ENCODE data around the gene RAX2. TPM values are rescaled to one million over a fixed set of nuclear protein-coding genes. Genes with fewer than 3 reads are reported as not detected.

The RAX2 gene
- total RNA-seq, 1 experiment from 2014 or later: not detected

DNA sequence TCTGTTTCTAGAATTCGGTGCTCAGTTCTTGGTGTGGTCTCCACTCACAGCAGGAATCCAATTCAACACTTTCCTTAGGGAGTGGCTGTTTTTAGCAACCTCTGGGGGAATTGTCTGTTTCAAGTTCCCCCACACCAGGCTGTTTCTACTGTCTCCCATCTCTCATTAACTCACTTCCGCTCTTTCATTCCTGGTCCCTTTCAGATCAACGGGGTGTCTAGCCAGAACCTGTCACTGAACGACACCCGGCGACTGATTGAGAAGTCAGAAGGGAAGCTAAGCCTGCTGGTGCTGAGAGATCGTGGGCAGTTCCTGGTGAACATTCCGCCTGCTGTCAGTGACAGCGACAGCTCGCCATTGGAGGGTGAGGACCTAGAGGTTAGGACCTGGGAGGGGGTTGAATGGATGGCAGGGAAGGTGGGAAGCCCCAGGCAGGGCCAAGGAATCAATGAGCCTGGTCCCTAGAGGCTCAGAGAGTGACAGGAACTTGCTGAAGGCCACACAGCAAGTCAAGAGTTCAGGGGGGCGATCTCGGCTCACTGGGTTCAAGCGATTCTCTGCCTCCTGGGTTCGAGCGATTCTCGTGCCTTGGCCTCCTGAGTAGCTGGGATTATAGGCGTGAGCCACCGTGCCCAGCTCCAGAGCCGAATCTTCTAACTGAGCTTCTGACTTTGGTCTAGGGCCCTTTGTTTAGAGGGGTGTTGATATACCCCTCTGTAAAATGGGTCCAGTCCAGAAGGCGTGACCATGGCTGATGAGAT, 38.3 kb downstream of the RAX2 start:
- no peak for DNase-seq (ENCODE audit: low read depth)

DNA sequence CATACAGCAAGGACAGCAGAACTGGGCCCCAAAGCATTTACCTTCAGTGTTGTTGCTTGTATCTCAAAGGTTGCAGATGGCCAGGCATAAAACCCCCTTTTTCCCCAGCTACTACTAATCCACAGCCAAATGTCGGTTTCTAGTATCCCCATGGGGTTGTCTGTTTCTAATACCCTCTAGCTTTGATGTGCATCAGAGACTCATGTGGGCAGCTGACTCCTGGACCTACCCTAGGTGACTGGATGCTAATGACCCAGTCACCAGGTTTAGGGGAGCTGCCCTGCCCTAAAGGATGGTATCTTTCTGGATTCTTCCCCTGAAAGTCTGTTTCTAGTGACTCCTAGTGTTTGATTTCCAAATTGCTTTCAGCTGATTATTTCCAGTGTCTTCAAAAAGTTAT, 39.9 kb downstream of the RAX2 start:
- no peak for DNase-seq (ENCODE audit: low read depth)

DNA sequence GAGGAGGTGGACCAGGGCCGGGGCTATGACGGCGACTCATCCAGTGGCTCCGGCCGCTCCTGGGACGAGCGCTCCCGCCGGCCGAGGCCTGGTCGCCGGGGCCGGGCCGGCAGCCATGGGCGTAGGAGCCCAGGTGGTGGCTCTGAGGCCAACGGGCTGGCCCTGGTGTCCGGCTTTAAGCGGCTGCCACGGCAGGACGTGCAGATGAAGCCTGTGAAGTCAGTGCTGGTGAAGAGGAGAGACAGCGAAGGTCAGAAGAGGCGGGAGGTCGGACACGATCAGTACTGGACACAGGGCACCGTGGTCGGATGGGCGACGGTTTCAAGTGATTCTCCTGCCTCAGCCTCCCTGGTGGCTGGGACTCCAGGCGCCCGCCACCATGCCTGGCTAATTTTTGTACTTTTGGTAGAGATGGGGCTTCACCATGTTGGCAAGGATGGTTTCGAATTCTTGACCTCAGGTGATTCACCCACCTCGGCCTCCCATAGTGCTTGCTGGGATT, 41.5 kb downstream of the RAX2 start:
- no peak for DNase-seq (ENCODE audit: low read depth)

DNA sequence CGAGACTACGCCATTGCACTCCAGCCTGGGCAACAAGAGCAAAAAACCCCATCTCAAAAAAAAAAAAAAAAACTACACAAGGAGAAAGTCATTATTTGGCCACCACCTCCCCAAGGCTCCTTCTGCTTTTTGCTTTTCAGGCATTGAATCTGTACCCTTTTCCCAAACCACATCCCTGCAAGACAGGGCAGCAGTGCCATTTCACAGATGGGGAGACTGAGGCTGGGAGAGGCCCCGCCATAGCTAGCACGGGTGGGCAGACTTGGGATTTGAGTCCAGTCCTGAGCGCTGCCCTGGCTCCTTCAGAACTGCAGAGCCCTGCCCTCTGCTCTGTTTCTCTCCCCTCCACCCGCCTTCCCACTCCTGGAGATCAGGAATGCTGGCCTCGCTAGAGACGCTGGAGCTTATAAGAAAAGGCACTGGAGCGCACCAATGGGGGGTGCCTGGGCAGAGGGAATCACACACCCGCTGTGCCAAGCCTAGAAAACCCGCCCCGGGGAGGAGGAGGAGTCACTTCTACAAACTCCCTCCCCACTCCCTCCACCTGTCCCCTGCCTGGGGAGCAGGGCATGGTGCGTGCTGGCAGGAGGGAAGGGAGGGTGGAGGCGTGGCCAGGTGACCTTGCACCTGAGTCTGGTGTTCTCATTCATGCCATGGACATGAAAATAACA, 46.3 kb downstream of the RAX2 start:
- DNase-seq (ENCODE audit: low read depth): no peak

DNA sequence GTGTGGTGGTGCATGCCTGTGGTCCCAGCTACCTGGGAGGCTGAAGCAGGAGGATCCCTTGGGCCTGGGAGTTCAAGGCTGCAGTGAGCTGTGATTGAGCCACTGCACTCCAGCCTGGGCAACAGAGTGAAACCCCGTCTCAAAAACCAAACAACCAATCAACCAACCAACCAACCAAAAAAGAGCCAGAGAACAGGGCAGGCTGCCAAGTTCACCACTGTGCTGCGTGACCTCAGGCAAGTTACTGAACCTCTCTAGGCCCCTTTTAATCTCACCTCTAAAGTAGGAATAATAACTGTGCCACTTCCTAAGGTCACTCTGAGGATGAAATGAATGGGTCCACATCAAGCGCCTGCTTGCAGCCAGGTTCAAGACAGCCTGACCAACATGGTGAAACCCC, 46.9 kb downstream of the RAX2 start:
- DNase-seq (ENCODE audit: low read depth): no peak

DNA sequence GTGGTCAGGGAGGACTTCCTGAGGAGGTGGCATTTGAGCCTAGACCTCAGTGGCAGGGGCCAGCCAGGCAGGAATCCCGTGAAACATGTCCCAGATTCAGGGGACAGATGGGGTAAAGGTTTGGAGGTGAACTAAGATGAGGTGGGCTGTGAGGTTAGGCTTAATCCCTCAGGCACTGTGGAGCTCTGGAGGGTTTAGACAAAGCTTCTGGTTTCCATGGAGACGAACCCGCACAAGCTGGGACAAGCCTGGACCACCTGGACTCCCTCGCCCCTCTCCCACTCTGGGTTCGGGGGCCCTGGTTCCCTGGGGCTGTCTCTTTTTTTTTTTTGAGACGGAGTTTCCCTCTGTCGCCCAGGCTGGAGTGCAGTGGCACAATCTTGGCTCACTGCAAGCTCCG, 48.1 kb downstream of the RAX2 start:
- no peak for DNase-seq (ENCODE audit: low read depth)

DNA sequence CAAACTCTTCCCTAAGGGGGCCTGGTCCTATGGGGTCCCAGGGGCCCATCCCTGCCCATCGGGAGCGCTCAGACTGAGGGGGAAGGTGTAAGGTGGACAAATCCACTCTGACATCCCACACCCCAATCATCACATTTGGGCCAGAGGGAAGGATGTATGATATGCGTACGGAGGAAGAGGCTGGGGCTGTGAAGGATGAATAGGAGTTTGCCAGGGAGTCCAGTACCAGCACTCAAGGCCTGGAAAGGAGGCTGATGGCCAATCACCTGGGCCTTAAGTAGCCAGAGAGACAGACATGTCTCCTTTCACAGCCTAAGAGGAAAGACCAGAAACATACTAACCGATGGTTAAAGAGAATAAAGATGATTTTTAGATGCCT, 48.9 kb downstream of the RAX2 start:
- DNase-seq (ENCODE audit: low read depth): no peak

DNA sequence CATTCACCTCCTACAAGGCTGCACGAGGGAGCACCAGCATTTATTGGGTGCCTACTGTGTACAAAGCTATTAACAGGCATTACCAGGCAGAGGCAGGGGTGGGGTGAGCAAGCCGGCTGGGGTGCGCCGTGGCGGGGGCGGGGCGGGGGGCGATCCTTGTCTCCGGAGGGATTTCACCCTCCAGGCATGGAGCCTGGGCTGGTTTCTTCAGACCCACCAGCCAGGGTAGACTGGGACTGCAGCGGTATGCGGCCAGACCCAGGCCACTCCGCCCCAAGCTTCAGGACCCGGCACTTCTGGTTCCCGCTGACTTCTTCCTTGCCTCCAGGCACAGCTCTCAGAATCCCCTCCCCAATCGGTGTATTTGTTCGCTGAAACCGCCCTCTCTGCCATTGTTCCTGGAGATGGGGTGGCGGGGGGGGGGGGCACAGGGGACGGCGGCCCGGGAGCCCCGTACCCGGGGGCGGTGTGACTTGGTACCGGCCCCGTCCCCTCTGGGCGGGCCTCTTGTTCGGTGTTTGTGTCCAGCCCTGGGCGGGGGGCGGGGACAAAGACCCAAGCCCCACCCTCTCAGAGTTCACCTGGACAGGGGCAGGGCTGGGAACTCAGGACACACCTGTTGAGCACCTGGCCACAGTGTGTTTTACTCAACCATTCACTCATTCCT, 49.5 kb downstream of the RAX2 start:
- DNase-seq (ENCODE audit: low read depth): no peak

DNA sequence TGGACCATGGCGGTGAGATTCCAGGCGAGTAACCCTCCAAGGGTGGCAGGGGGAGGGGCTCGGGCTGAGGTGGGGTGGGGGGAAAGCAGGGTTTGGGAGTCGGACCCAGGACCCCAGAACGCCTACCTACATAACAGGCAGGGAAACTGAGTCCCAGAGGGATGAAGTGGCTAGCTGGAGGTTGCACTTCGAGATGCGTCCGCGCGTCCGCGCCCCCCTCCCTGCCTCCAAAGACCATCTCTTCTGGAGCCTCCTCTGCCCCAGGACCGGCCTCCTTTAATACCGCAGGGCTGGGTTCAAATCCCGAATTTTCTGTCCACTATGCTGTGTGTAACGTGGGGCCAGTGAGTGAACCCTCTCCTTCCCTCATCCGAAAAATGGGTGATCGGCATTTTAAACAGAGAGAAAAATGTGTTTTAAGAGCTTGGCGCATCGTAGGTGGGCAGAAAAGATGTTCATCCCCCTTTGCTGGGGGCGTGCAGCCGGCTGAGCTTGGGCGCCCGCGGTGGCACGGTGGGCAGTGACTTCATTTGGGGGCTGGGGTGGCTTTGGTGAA, 50.1 kb downstream of the RAX2 start:
- DNase-seq (ENCODE audit: low read depth): no peak

DNA sequence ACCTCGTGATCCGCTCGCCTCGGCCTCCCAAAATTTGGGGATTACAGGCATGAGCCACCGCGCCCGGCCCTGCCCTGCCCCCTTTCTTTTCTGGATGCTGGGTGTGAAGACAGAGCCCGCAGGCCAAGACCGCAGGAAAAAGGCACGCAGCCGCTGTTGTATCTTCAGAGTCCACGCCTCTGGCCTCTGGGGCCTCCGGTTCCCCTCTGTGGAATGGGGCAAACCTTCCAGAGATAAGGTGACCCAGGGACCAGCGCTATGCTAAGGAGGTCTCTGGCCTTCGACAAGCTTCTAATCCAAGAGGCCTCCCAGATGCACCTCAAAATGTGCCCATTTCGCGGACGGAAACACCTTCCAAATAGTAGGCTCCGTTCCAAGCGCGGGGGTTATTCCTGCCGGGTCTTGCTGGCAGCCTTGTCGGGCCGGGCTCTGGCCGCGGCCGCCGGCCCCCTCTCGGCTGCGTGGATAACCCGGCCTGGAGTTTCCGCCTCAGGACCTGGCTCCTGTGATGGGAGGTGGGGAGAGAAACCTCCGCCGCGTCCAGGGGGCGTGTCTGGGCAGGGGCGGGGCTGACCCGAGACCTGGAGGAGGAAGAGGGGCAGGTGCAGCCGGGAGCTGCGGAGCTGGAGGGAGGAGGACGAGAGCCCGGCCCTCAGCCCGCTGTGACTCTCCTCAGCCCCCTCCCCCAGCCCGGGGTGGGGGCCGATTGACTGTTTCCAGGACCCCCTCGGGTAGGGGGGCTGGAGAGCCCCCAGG, 50.7 kb downstream of the RAX2 start:
- peak; percentile 75 for DNase-seq (ENCODE audit: low read depth)

DNA sequence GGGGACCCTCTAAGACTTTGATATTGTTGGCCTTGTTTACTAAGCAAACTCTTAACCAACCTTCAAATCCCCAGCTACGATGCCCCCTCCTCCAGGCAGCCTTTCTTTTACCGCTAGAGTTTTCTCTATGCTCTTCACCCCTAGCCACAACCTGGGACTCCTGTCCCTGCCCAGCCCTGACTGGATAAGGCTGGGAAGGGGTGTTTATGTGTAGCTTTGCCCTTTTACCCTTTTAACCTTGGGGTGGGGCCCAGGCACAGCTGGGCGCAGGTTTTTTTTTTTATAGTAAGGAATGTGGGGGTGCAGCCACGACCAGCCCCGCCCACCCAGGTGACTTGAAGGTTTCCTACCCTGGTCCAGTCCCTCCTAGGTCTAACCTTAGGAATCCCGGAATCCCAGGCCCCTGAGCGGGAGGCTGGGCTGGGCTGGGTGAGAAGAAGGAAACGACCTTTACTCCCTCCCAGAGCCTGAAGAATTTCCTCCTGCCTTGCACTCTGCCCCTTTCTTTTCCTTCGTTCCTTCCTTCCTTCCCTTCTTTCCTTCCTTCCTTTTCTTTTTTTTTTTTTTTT, 51.6 kb downstream of the RAX2 start:
- DNase-seq (ENCODE audit: low read depth): no peak

DNA sequence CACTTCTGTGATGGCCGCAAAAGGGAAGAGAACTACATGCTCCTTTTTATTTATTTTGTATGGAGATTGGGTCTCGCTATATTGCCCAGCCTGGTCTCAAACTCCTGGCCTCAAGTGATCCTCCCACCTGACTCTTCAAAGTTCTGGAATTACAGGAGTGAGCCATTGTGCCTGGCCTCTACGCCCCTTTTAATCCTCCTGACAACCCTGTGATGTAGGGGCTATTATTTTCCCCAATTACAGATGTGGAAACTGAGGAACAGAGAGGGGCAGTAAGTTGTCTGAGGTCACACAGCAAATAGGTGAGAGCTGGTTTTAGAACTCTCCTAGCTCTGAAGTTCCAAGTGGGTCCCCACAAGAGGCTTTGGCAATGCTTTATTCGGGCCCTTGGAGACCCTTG, 52.2 kb downstream of the RAX2 start:
- no peak for DNase-seq (ENCODE audit: low read depth)

Small RNA genes within 50 kb of the gene (small RNA-seq; reads per million reads assigned to genes)
- gene AC005777.1: not detected

Other genes with a start within 250 kb of the RAX2 start
- 0.60 TPM in 1 of 2 replicates, not detected in the other for gene TEKTIP1, start 233.1 kb downstream of the RAX2 start, total RNA-seq (2014; rRNA removed; shearing (Covaris generic))
- 109 and 132 TPM in 2 replicates for gene MFSD12, start 214.6 kb downstream of the RAX2 start, total RNA-seq (2014; rRNA removed; shearing (Covaris generic))
- 57.1 and 69.3 TPM in 2 replicates for gene HMG20B, start 199.3 kb downstream of the RAX2 start, total RNA-seq (2014; rRNA removed; shearing (Covaris generic))
- gene GIPC3, start 186.8 kb downstream of the RAX2 start, total RNA-seq (2014; rRNA removed; shearing (Covaris generic)): 0.02 and 0.03 TPM in 2 replicates
- 0.40 and 0.96 TPM in 2 replicates for gene TBXA2R, start 165.4 kb downstream of the RAX2 start, total RNA-seq (2014; rRNA removed; shearing (Covaris generic))
- 27.8 and 33.4 TPM in 2 replicates for gene CACTIN, start 145.4 kb downstream of the RAX2 start, total RNA-seq (2014; rRNA removed; shearing (Covaris generic))
- 8.9 and 15.5 TPM in 2 replicates for gene PIP5K1C, start 71.8 kb downstream of the RAX2 start, total RNA-seq (2014; rRNA removed; shearing (Covaris generic))
- 0.03 TPM in 1 of 2 replicates, not detected in the other for gene TJP3, start 63.8 kb downstream of the RAX2 start, total RNA-seq (2014; rRNA removed; shearing (Covaris generic))
- 16.9 and 19.3 TPM in 2 replicates for gene APBA3, start 10.5 kb downstream of the RAX2 start, total RNA-seq (2014; rRNA removed; shearing (Covaris generic))
- gene MRPL54, start 9.5 kb downstream of the RAX2 start, total RNA-seq (2014; rRNA removed; shearing (Covaris generic)): 50.0 and 107 TPM in 2 replicates
- gene MATK, start 14.2 kb upstream of the RAX2 start, total RNA-seq (2014; rRNA removed; shearing (Covaris generic)): not detected in 2 replicates
- not detected in 2 replicates for gene ZFR2, start 96.8 kb upstream of the RAX2 start, total RNA-seq (2014; rRNA removed; shearing (Covaris generic))
- not detected in 2 replicates for gene ATCAY, start 108.5 kb upstream of the RAX2 start, total RNA-seq (2014; rRNA removed; shearing (Covaris generic))
- gene NMRK2, start 160.8 kb upstream of the RAX2 start, total RNA-seq (2014; rRNA removed; shearing (Covaris generic)): not detected in 2 replicates
- gene DAPK3, start 198.9 kb upstream of the RAX2 start, total RNA-seq (2014; rRNA removed; shearing (Covaris generic)): 46.8 and 54.7 TPM in 2 replicates
- gene EEF2, start 213.2 kb upstream of the RAX2 start, total RNA-seq (2014; rRNA removed; shearing (Covaris generic)): 1,252 and 1,397 TPM in 2 replicates
- 15.1 and 20.0 TPM in 2 replicates for gene PIAS4, start 235.5 kb upstream of the RAX2 start, total RNA-seq (2014; rRNA removed; shearing (Covaris generic))

Data from HT1080 (cell line).